Testis (tissue), 3 donors: Measurements from ENCODE around the gene APH1B. TPM values are rescaled to one million over a fixed set of nuclear protein-coding genes. Genes with fewer than 3 reads are reported as not detected.
"Not testable (repeated sequence)": the region's sequence is repeated elsewhere in the genome, so short reads cannot be mapped to it uniquely, and the experiment has no call there.

ENCODE experiments used
- DNase-seq: peaks from one replicate; pipeline ENCODE4 v3.0.0-alpha.2; 2019
- H3K27ac ChIP-seq, 2 donors: fragments of 200-600 bp; sonication (generic); one replicate each; pipeline ENCODE4 v1.5.1; 2019
- H3K27me3 ChIP-seq: fragments of 200-600 bp; sonication (generic); one replicate; pipeline ENCODE4 v1.5.1; 2019
- H3K36me3 ChIP-seq: fragments of 200-600 bp; sonication (generic); one replicate; pipeline ENCODE4 v1.5.1; 2017; ENCODE audit warnings: low read depth; ENCODE audit errors: missing control alignments
- H3K4me1 ChIP-seq: fragments of 200-600 bp; sonication (generic); one replicate; pipeline ENCODE4 v1.5.1; 2019
- H3K4me3 ChIP-seq, 2 donors: fragments of 200-600 bp; sonication (generic); one replicate each; pipeline ENCODE4 v1.5.1; 2017 to 2019
- H3K9me3 ChIP-seq: fragments of 200-600 bp; sonication (generic); one replicate; pipeline ENCODE4 v1.5.1; 2017
- POLR2A ChIP-seq: fragments of 450-650 bp; IDR thresholded peaks from one replicate; pipeline ENCODE4 v1.6.1; 2017; ENCODE audit warnings: antibody characterized with exemption, mild to moderate bottlenecking, moderate library complexity
- WGBS, 2 donors: methylation state at CpG; one replicate each; pipeline ENCODE4 v1.1.5; 2018; 5-methylcytosine and 5-hydroxymethylcytosine counted together
- intact Hi-C: fragments of 100-400 bp; cut with DNase I; formaldehyde crosslinking; loops from one replicate; pipeline ENCODE4 v1.15.1; 2023; ENCODE audit warnings: low total_unique reads
- polyA plus RNA-seq: library from polyadenylated mRNA; stranded (reverse); fragments of 350-450 nt; fragmentation: Illumina TruSeq; extraction: RNeasy Lipid Tissue Mini Kit (QIAGEN cat#74804); gene quantifications from one replicate; pipeline ENCODE4 v1.2.3, GENCODE V29; 2014; ENCODE audit warnings: low read depth, low replicate concordance; ENCODE audit not compliant: insufficient read depth
- total RNA-seq, 2 donors: library from RNA; depleted of rRNA; stranded (reverse); fragments of >200 nt; gene quantifications; one replicate each; pipeline ENCODE4 v1.2.3, GENCODE V29; 2016
- TF ChIP-seq, protein P1 (sequence below), 3 experiments: fragments of 450-650 bp in 2 of 3; fragments of 200-600 bp in 1 of 3; sonication (generic) in 1 of 3; IDR thresholded peaks; one replicate each; pipeline ENCODE4 v1.5.1; 2016 to 2019; ENCODE audit warnings: antibody characterized with exemption in 3 of 3, mild to moderate bottlenecking in 2 of 3, moderate library complexity in 1 of 3

APH1B gene
- total and polyA plus RNA-seq, 3 donors from 2014 or later = 53.6 to 471 (median 69.7) TPM

DNA sequence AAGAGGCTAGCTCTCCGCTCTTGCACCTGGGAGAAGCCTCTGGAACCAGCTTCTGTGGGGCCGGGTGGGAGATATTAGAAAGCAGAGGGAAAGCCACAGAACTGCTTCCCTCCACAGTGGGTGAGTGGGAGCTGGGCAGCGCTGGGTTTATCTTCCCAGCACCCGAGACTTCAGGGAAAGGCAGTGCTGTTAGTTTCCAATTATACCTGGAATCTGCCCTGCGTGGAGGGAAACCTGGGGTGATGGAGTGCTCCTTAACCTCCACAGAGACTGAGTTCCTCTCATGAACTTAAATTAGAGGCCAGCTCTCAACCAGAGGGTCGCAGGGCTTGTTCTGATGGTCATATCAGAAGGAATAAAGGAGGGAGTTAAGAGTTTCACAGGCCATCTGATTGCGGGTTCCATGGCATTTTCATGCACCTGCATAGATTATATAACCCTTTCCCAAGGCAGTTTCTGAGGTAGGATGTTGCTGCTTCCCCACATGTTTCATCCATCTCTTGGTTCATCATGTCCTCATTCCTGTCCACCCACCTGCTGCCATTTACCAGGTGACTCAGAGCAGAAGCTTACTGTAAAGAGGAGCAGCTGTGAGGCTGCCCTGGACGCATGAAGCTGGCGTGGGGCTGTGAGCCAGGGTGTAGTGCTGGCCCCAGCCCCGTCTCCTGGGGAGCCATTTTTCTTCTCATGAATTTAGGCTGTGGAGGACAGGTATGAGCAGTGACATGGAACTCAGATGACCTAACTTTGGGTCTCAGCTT lies 61.8 kb downstream of the APH1B start:
- H3K36me3 ChIP-seq = no peaks in the 10 kb centered on the region
- no peak overlapping the region for H3K27ac ChIP-seq
- no peak for DNase-seq
- H3K27me3 ChIP-seq = no peaks in the 10 kb centered on the region
- H3K9me3 ChIP-seq = no peaks in the 10 kb centered on the region
- intact Hi-C loops = no loop called here
- TF ChIP-seq, protein P1, sequence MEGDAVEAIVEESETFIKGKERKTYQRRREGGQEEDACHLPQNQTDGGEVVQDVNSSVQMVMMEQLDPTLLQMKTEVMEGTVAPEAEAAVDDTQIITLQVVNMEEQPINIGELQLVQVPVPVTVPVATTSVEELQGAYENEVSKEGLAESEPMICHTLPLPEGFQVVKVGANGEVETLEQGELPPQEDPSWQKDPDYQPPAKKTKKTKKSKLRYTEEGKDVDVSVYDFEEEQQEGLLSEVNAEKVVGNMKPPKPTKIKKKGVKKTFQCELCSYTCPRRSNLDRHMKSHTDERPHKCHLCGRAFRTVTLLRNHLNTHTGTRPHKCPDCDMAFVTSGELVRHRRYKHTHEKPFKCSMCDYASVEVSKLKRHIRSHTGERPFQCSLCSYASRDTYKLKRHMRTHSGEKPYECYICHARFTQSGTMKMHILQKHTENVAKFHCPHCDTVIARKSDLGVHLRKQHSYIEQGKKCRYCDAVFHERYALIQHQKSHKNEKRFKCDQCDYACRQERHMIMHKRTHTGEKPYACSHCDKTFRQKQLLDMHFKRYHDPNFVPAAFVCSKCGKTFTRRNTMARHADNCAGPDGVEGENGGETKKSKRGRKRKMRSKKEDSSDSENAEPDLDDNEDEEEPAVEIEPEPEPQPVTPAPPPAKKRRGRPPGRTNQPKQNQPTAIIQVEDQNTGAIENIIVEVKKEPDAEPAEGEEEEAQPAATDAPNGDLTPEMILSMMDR (IDR thresholded peaks at IDR 0.05) = no peak
- no peak for TF ChIP-seq POLR2A
- WGBS, 2 donors = 82 to 92% methylated on average over 9 to 10 of the region's 10 CpGs
- H3K4me3 ChIP-seq = no peak overlapping the region
- no peaks in the 10 kb centered on the region for H3K4me1 ChIP-seq

- Histone ChIP-seq H3K9me3 (no peaks in the 10 kb centered on the region), H3K27me3 (no peaks in the 10 kb centered on the region), H3K4me3 (no peak overlapping the region), H3K36me3 (no peaks in the 10 kb centered on the region), H3K4me1 (no peaks in the 10 kb centered on the region), H3K27ac (no peak overlapping the region)
- WGBS, 2 donors = 79 to 81% methylated on average over 1 of the region's 1 CpG
- DNase-seq = no peak
- TF ChIP-seq POLR2A = no peak
- TF ChIP-seq, protein P1 (IDR thresholded peaks at IDR 0.05) = no peak
- intact Hi-C loops = no loop called here
Measured at GRCh38 chr15:63339836-63340235, 62.4 kb downstream of the APH1B start.

DNA sequence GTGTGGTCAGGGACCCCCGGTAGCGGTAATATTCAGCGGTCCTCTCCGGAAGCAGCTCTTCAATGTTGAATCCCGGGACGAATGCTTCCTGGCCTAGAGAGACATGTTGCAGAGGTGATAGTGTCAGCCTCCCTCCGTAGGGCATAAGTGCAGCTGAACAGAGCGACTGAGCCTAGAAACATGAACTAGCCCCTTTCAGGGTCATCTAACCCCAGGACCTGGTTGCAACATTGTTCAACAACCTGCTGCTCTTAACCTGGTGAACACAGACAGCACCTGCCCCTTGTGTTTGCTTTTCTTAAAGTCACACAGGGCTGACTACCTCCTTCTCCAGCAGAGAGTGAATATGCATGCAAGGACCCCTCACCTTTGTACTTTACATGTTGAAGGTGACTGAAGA lies 62.9 kb downstream of the APH1B start:
- intact Hi-C loops = no loop called here
- Histone ChIP-seq H3K27ac (no peak overlapping the region), H3K4me1 (no peaks in the 10 kb centered on the region), H3K9me3 (no peaks in the 10 kb centered on the region), H3K27me3 (no peaks in the 10 kb centered on the region), H3K36me3 (no peaks in the 10 kb centered on the region), H3K4me3 (no peak overlapping the region)
- DNase-seq = no peak
- TF ChIP-seq POLR2A = no peak
- TF ChIP-seq, protein P1 (IDR thresholded peaks at IDR 0.05) = no peak
- WGBS, 2 donors = 81 to 93% methylated on average over 5 to 8 of the region's 8 CpGs

- Histone ChIP-seq H3K4me1 (no peaks in the 10 kb centered on the region), H3K9me3 (no peaks in the 10 kb centered on the region), H3K27ac (no peak overlapping the region), H3K36me3 (no peaks in the 10 kb centered on the region), H3K4me3 (no peak overlapping the region), H3K27me3 (no peaks in the 10 kb centered on the region)
- intact Hi-C loops = no loop called here
- TF ChIP-seq, protein P1 (IDR thresholded peaks at IDR 0.05) = no peak
- no peak for TF ChIP-seq POLR2A
- no peak for DNase-seq
- 84 to 87% methylated on average over 3 of the region's 3 CpGs for WGBS, 2 donors
Measured at GRCh38 chr15:63340878-63341277, 63.5 kb downstream of the APH1B start.

- H3K9me3 ChIP-seq = no peaks in the 10 kb centered on the region
- TF ChIP-seq, protein P1 (IDR thresholded peaks at IDR 0.05) = no peak
- TF ChIP-seq POLR2A = no peak
- WGBS, 2 donors = 53 to 81% methylated on average over 4 of the region's 4 CpGs
- no peak overlapping the region for H3K4me3 ChIP-seq
- no peaks in the 10 kb centered on the region for H3K27me3 ChIP-seq
- no peaks in the 10 kb centered on the region for H3K36me3 ChIP-seq
- no peaks in the 10 kb centered on the region for H3K4me1 ChIP-seq
- no peak overlapping the region for H3K27ac ChIP-seq
- intact Hi-C loops = no loop called here
- no peak for DNase-seq
Measured at GRCh38 chr15:63341898-63342297, 64.5 kb downstream of the APH1B start.

GRCh38 chr15:63342996-63343562 lies 65.7 kb downstream of the APH1B start:
- not testable (repeated sequence) for H3K27ac ChIP-seq, H3K9me3 ChIP-seq
- 89 to 98% methylated on average over 11 of the region's 11 CpGs for WGBS, 2 donors

More at GRCh38 chr15:63342996-63343562, 65.7 kb downstream of the APH1B start:
- H3K27me3 ChIP-seq, H3K36me3 ChIP-seq, DNase-seq, intact Hi-C loops, H3K4me1 ChIP-seq, H3K4me3 ChIP-seq: not testable (repeated sequence)
